OCI-LY7 (cell line): ENCODE data around the gene FAM107A. TPM values are rescaled to one million over a fixed set of nuclear protein-coding genes. Genes with fewer than 3 reads are reported as not detected.

ENCODE experiments used
- BruUV-seq: library from RNA; stranded (reverse); fragments of 400-500 nt; replicated peaks from 2 replicates; lab custom pipeline; 2021; lab: Mats Ljungman, UMichigan
- CTCF ChIA-PET: fragments of 300-600 bp; sonication (Branson Sonifier 250); formaldehyde crosslinking; loops from one replicate; lab custom pipeline; 2022; ENCODE audit warnings: antibody characterized with exemption; ENCODE audit not compliant: unreplicated experiment; lab: Charles Lee
- POLR2A ChIA-PET: fragments of 300-600 bp; sonication (Branson Sonifier 250); formaldehyde crosslinking; loops from one replicate; lab custom pipeline; 2022; ENCODE audit warnings: antibody characterized with exemption; lab: Charles Lee
- DNase-seq: peaks from one replicate; pipeline ENCODE4 v3.0.0-alpha.2; 2015; ENCODE audit warnings: low spot score
- H2AFZ ChIP-seq: fragments of 200-600 bp; sonication (generic), shearing (Covaris generic); 2 replicates; pipeline ENCODE4 v1.6.1; 2014; ENCODE audit warnings: mild to moderate bottlenecking, antibody characterized with exemption, low read length, moderate library complexity
- H3K27ac ChIP-seq: fragments of 200-600 bp; sonication (generic); 2 replicates; pipeline ENCODE4 v1.5.1; 2014; ENCODE audit warnings: mixed run types, low read depth, mild to moderate bottlenecking, moderate library complexity, low read length, inconsistent platforms; ENCODE audit not compliant: poor library complexity, severe bottlenecking
- H3K36me3 ChIP-seq: fragments of 200-600 bp; sonication (generic); 2 replicates; pipeline ENCODE4 v1.6.1; 2014; ENCODE audit warnings: mild to moderate bottlenecking, antibody characterized with exemption, low read length, moderate library complexity, mixed read lengths; ENCODE audit not compliant: insufficient read depth
- H3K4me1 ChIP-seq: fragments of 200-600 bp; sonication (generic); 2 replicates; pipeline ENCODE4 v1.5.1; 2014; ENCODE audit warnings: mild to moderate bottlenecking, low read length; ENCODE audit not compliant: insufficient read depth, poor library complexity, severe bottlenecking
- H3K4me2 ChIP-seq: fragments of 200-600 bp; sonication (generic); 2 replicates; pipeline ENCODE4 v1.6.1; 2014; ENCODE audit warnings: mild to moderate bottlenecking, low read length
- H3K4me3 ChIP-seq: fragments of 200-600 bp; sonication (generic); 2 replicates; pipeline ENCODE4 v1.5.1; 2014; ENCODE audit warnings: mild to moderate bottlenecking, low read depth, low read length; ENCODE audit not compliant: poor library complexity, severe bottlenecking
- H3K79me2 ChIP-seq: fragments of 200-600 bp; sonication (generic); 2 replicates; pipeline ENCODE4 v1.6.1; 2016; ENCODE audit warnings: low read depth, mild to moderate bottlenecking, low read length, moderate library complexity, mixed read lengths; ENCODE audit not compliant: insufficient read depth
- H3K9me2 ChIP-seq: fragments of 200-600 bp; sonication (generic); 2 replicates; pipeline ENCODE4 v1.6.1; 2016; ENCODE audit warnings: mild to moderate bottlenecking, low read length, mixed read lengths; ENCODE audit not compliant: insufficient read depth
- H3K9me3 ChIP-seq: fragments of 200-600 bp; sonication (generic); 2 replicates; pipeline ENCODE4 v1.6.1; 2014; ENCODE audit warnings: mild to moderate bottlenecking, mixed run types, low read length, mixed read lengths
- H4K20me1 ChIP-seq: fragments of 200-600 bp; sonication (generic); 2 replicates; pipeline ENCODE4 v1.6.1; 2014; ENCODE audit warnings: mild to moderate bottlenecking, antibody characterized with exemption, low read length, moderate library complexity, mixed read lengths; ENCODE audit not compliant: insufficient read depth
- EZH2phosphoT487 ChIP-seq: fragments of 200-600 bp; sonication (generic); IDR thresholded peaks from 2 replicates; pipeline ENCODE4 v1.6.1; 2018; ENCODE audit warnings: low read depth, borderline replicate concordance, mild to moderate bottlenecking, mixed run types, antibody characterized with exemption, low read length, moderate library complexity, mixed read lengths
- intact Hi-C: fragments of 100-400 bp; cut with micrococcal nuclease; formaldehyde crosslinking; loops from one replicate; pipeline ENCODE4 v1.10.0; 2022; ENCODE audit not compliant: unreplicated experiment
- total RNA-seq, 2 experiments: library from RNA; depleted of rRNA in 1 of 2; stranded (reverse); fragments of >200 nt in 1 of 2; shearing (Covaris generic) in 1 of 2; gene quantifications; 2 replicates each; pipeline ENCODE4 v1.2.3, GENCODE V29; 2014 to 2022
- TF ChIP-seq, protein P1 (sequence below): fragments of 200-600 bp; sonication (generic); conservative IDR thresholded peaks from 2 replicates; pipeline ENCODE4 v1.5.1; 2014; ENCODE audit warnings: mild to moderate bottlenecking, antibody characterized with exemption, low read length, moderate library complexity, mixed read lengths

FAM107A gene
- total RNA-seq, 2 experiments from 2014 or later = not detected

- ChIA-PET CTCF (no interaction called here), POLR2A (no interaction called here)
- no peaks in the 10 kb centered on the region for H3K9me2 ChIP-seq
- intact Hi-C loops = no loop called here
- no peak overlapping the region for H3K27ac ChIP-seq
- no peak for TF ChIP-seq EZH2phosphoT487
- TF ChIP-seq, protein P1, sequence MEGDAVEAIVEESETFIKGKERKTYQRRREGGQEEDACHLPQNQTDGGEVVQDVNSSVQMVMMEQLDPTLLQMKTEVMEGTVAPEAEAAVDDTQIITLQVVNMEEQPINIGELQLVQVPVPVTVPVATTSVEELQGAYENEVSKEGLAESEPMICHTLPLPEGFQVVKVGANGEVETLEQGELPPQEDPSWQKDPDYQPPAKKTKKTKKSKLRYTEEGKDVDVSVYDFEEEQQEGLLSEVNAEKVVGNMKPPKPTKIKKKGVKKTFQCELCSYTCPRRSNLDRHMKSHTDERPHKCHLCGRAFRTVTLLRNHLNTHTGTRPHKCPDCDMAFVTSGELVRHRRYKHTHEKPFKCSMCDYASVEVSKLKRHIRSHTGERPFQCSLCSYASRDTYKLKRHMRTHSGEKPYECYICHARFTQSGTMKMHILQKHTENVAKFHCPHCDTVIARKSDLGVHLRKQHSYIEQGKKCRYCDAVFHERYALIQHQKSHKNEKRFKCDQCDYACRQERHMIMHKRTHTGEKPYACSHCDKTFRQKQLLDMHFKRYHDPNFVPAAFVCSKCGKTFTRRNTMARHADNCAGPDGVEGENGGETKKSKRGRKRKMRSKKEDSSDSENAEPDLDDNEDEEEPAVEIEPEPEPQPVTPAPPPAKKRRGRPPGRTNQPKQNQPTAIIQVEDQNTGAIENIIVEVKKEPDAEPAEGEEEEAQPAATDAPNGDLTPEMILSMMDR = no peak
- BruUV-seq = no TSS peak
- H3K9me3 ChIP-seq = no peaks in the 10 kb centered on the region
- no peaks in the 10 kb centered on the region for H3K79me2 ChIP-seq
- no peak overlapping the region for H3K4me3 ChIP-seq
- no peaks in the 10 kb centered on the region for H3K36me3 ChIP-seq
- H3K4me1 ChIP-seq = no peaks in the 10 kb centered on the region
- H3K4me2 ChIP-seq = no peak overlapping the region
- H2AFZ ChIP-seq = no peak overlapping the region
- DNase-seq = no peak
- no peaks in the 10 kb centered on the region for H4K20me1 ChIP-seq
Measured at GRCh38 chr3:58623961-58624360, 46.8 kb upstream of the FAM107A start.

DNA sequence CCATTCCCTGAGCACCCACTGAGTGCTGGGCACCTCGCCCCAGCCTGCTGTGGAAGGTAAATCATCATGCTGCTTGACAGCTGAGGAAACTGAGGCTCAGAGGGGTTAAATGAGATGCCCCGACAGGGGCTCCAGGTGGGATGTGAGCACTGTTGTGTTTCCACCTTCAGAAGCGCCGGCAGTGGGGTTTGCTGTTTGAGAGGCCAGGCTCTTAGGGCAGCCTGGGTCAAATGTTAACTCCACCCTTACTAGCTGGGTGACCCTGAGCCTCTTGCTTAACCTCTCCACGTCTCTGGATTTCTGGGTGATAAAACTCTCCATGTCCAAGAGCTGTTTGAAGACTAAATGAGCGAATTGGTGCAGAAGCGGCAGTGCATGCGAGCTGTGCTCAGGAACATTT is 46.3 kb upstream of the FAM107A start:
- no peaks in the 10 kb centered on the region for H3K9me2 ChIP-seq
- ChIA-PET POLR2A (no interaction called here), CTCF (no interaction called here)
- TF ChIP-seq, protein P1 = no peak
- no peak for TF ChIP-seq EZH2phosphoT487
- no peaks in the 10 kb centered on the region for H3K36me3 ChIP-seq
- no TSS peak for BruUV-seq
- no peak overlapping the region for H3K4me2 ChIP-seq
- H4K20me1 ChIP-seq = no peaks in the 10 kb centered on the region
- H3K4me3 ChIP-seq = no peak overlapping the region
- no peak overlapping the region for H2AFZ ChIP-seq
- DNase-seq = no peak
- no peak overlapping the region for H3K27ac ChIP-seq
- no peaks in the 10 kb centered on the region for H3K9me3 ChIP-seq
- intact Hi-C loops = no loop called here
- H3K79me2 ChIP-seq = no peaks in the 10 kb centered on the region
- no peaks in the 10 kb centered on the region for H3K4me1 ChIP-seq

DNA sequence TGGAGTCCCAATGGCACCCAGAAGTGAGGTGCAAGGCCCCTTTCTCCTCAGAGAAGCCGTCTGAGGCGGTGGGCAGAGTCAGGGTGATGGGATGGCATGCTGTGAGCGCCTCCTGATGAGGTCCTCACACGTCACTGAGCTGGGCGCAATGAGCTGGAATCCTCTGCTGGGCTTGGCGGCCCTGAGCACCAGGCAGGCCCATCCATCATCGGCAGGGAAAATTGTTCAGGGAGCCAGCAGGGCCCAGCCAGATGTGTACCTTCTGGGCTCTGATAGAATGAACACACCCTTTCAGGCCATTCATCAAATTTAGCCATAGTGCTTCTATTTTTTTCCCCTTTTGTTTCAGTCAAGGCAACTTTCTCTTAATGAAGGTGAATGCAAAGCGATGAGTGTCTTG is 45.7 kb upstream of the FAM107A start:
- H3K9me2 ChIP-seq = no peaks in the 10 kb centered on the region
- intact Hi-C loops = no loop called here
- no peak overlapping the region for H3K27ac ChIP-seq
- TF ChIP-seq EZH2phosphoT487 = no peak
- TF ChIP-seq, protein P1 = no peak
- no peaks in the 10 kb centered on the region for H3K4me1 ChIP-seq
- no peaks in the 10 kb centered on the region for H3K9me3 ChIP-seq
- H3K4me3 ChIP-seq = no peak overlapping the region
- no peaks in the 10 kb centered on the region for H4K20me1 ChIP-seq
- no peak overlapping the region for H2AFZ ChIP-seq
- no peak overlapping the region for H3K4me2 ChIP-seq
- POLR2A ChIA-PET = no interaction called here
- BruUV-seq = no TSS peak
- no peaks in the 10 kb centered on the region for H3K36me3 ChIP-seq
- H3K79me2 ChIP-seq = no peaks in the 10 kb centered on the region
- DNase-seq = no peak
- CTCF ChIA-PET = no interaction called here
